CD4-positive, CD25-positive, alpha-beta regulatory T cell (primary cell): ENCODE results near the gene COX7A2L. TPM values are rescaled to one million over a fixed set of nuclear protein-coding genes. Genes with fewer than 3 reads are reported as not detected.
"Not testable (repeated sequence)": the region's sequence is repeated elsewhere in the genome, so short reads cannot be mapped to it uniquely, and the experiment has no call there.

Source experiments
- ATAC-seq, 2 donors: fragments of 150-1000 bp; cut with Tn5 transposase; one replicate each; pipeline ENCODE4 v1.10.0; 2021; ENCODE audit warnings: low read depth in 2 of 2, moderate number of reproducible peaks in 2 of 2, moderate library complexity in 1 of 2
- DNase-seq, 3 donors: peaks; one replicate each; pipeline versions ENCODE4 v3.0.0 to v3.0.0-alpha.2; 2012 to 2022; ENCODE audit warnings: mixed read lengths in 1 of 3
- H3K27ac ChIP-seq: one replicate; pipeline ENCODE4 v1.7.0; 2013; ENCODE audit warnings: mild to moderate bottlenecking, low read length; ENCODE audit not compliant: insufficient read depth, poor library complexity, severe bottlenecking
- H3K27me3 ChIP-seq: one replicate; pipeline ENCODE4 v1.7.0; 2013; ENCODE audit warnings: low read length; ENCODE audit not compliant: control insufficient read depth, insufficient read depth
- H3K36me3 ChIP-seq: one replicate; pipeline ENCODE4 v1.7.0; 2013; ENCODE audit warnings: mild to moderate bottlenecking, low read length, moderate library complexity; ENCODE audit not compliant: control insufficient read depth, insufficient read depth
- H3K4me1 ChIP-seq: 2 replicates; pipeline ENCODE4 v1.7.0; 2013; ENCODE audit warnings: mild to moderate bottlenecking, low read length; ENCODE audit not compliant: insufficient read depth, control insufficient read depth, poor library complexity, severe bottlenecking
- H3K4me3 ChIP-seq: one replicate; pipeline ENCODE4 v1.7.0; 2013; ENCODE audit warnings: low read depth, mild to moderate bottlenecking, low read length, moderate library complexity
- H3K9me3 ChIP-seq, 2 experiments: 1 replicate in 1 of 2; 2 replicates in 1 of 2; pipeline ENCODE4 v1.7.0; 2013; ENCODE audit warnings: low read length in 2 of 2, mild to moderate bottlenecking in 1 of 2, moderate library complexity in 1 of 2; ENCODE audit not compliant: control insufficient read depth in 2 of 2
- H3K27ac Mint-ChIP-seq, 3 donors: one replicate each; pipeline ENCODE4 v1.8.0; 2020 to 2022; ENCODE audit warnings: mild to moderate bottlenecking in 3 of 3, mixed read lengths in 3 of 3, moderate library complexity in 2 of 3
- H3K27me3 Mint-ChIP-seq: one replicate; pipeline ENCODE4 v1.8.0; 2022; ENCODE audit warnings: mild to moderate bottlenecking, mixed read lengths
- H3K36me3 Mint-ChIP-seq: one replicate; pipeline ENCODE4 v1.8.0; 2020; ENCODE audit warnings: mixed read lengths
- H3K4me1 Mint-ChIP-seq, 4 donors: one replicate each; pipeline ENCODE4 v1.8.0; 2020 to 2022; ENCODE audit warnings: mixed read lengths in 4 of 4, mild to moderate bottlenecking in 1 of 4
- H3K4me3 Mint-ChIP-seq, 4 donors: one replicate each; pipeline ENCODE4 v1.8.0; 2020 to 2022; ENCODE audit warnings: mild to moderate bottlenecking in 4 of 4, mixed read lengths in 4 of 4, moderate library complexity in 3 of 4
- H3K9me3 Mint-ChIP-seq, 7 donors: one replicate each; pipeline ENCODE4 v1.8.0; 2020 to 2022; ENCODE audit warnings: mixed read lengths in 7 of 7, mild to moderate bottlenecking in 3 of 7, moderate library complexity in 2 of 7
- polyA plus RNA-seq, 4 donors: library from polyadenylated mRNA; unstranded; fragments of 300-500 nt; fragmentation: Illumina TruSeq; gene quantifications; one replicate each; pipeline ENCODE4 v1.2.3, GENCODE V29; 2021
- total RNA-seq: library from RNA; stranded (reverse); gene quantifications from one replicate; pipeline ENCODE4 v1.2.3, GENCODE V29; 2022

Gene COX7A2L
- total and polyA plus RNA-seq, 5 donors from 2014 or later: 57.2 to 214 (median 191) TPM

DNA sequence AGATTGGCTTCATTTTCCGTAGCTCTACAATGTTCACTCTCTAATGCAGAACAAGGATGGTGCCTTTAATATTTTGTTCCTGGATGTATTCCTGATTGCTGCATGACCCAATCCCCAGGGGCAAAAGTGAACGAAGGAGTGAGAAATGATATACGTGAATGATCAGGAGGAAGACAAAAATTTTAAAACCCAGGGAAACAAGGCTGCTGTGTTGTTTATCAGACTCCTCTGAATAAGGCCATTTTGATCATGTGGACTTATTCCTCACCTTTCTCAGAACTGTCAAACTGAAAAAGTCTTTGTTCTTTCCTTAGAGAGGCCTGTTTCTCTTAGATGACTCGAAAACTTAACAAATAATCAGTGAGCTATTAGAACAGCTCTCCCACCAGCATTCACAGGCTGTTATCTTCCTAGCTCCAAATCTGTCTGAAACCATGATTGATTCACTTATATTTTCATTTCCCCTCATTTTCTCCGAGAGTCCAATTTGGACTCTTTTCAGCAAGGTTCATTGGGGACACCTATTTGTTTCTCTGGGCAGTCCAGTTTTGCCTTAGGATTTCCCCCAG, 29.5 kb upstream of the COX7A2L start:
- no peak overlapping the region for H3K4me3 Mint-ChIP-seq
- no peak for ATAC-seq

DNA sequence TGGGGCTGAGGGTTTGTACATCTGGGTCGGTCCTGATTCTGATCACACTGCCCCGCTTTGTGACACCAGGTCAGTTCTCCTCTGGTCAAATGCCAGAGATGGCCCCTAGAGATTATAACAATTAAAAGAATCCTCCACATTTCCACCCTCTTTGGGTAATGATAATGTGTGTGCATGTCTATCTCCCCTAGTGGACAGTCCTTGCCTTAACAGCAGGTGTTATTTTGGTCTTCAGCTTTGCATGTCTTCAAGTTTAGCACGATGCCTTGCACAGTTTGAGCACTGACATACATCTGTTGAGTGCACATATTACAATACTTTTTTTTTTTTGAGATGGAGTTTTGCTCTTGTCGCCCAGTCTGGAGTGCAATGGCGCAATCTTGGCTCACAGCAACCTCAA, 25.7 kb upstream of the COX7A2L start:
- Mint-ChIP-seq H3K36me3 (no peaks in the 10 kb centered on the region), H3K9me3 (peaks cover 0 to 4% (median 0%) of the 10 kb centered on the region in 7 donors), H3K4me1 (no peaks in the 10 kb centered on the region), H3K27ac (no peak overlapping the region), H3K27me3 (peaks cover 7% of the 10 kb centered on the region), H3K4me3 (no peak overlapping the region)
- Histone ChIP-seq H3K27ac (no peak overlapping the region), H3K36me3 (no peaks in the 10 kb centered on the region), H3K9me3 (no peaks in the 10 kb centered on the region), H3K4me1 (no peaks in the 10 kb centered on the region), H3K4me3 (no peak overlapping the region), H3K27me3 (no peaks in the 10 kb centered on the region)
- peak in 2 of 3 donors; percentile 1 to 36 for DNase-seq
- ATAC-seq: no peak

More for the DNA sequence above, 29.5 kb upstream of the COX7A2L start:
- peaks cover 0 to 2% (median 0%) of the 10 kb centered on the region in 7 donors for H3K9me3 Mint-ChIP-seq
- no peaks in the 10 kb centered on the region for H3K9me3 ChIP-seq
- no peaks in the 10 kb centered on the region for H3K36me3 Mint-ChIP-seq
- H3K4me1 ChIP-seq: no peaks in the 10 kb centered on the region
- H3K27ac ChIP-seq: no peak overlapping the region
- no peak overlapping the region for H3K4me3 ChIP-seq
- H3K27ac Mint-ChIP-seq: no peak overlapping the region
- no peak for DNase-seq
- peaks cover 20% of the 10 kb centered on the region for H3K27me3 Mint-ChIP-seq
- H3K4me1 Mint-ChIP-seq: no peaks in the 10 kb centered on the region
- H3K27me3 ChIP-seq: no peaks in the 10 kb centered on the region
- no peaks in the 10 kb centered on the region for H3K36me3 ChIP-seq

DNA sequence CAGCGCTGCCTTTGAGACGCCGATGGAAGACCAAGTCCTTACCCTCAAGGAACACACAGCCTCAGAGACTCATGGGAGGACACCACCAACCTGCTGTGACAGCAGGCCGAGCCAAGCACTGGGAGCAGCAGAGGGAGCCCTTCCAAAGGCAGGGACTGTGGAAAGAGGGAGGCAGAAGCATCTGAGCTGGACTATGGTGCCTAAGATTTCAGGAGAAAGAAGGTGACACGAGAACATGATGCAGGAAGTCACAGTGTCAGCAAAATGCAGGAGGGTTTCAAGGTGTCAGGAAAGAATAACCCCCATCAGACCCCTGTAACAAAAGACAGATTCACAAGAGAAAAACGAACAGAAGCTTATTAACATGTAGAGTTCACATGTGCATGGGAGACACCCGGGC, 24.2 kb upstream of the COX7A2L start:
- Histone ChIP-seq H3K4me1 (no peaks in the 10 kb centered on the region), H3K36me3 (no peaks in the 10 kb centered on the region), H3K27ac (no peak overlapping the region), H3K4me3 (no peak overlapping the region), H3K27me3 (no peaks in the 10 kb centered on the region), H3K9me3 (no peaks in the 10 kb centered on the region)
- no peaks in the 10 kb centered on the region for H3K4me1 Mint-ChIP-seq
- peaks cover 11% of the 10 kb centered on the region for H3K27me3 Mint-ChIP-seq
- DNase-seq (no peak), ATAC-seq (no peak)
- peaks cover 0 to 4% (median 0%) of the 10 kb centered on the region in 7 donors for H3K9me3 Mint-ChIP-seq
- H3K4me3 Mint-ChIP-seq: no peak overlapping the region
- no peak overlapping the region for H3K27ac Mint-ChIP-seq
- no peaks in the 10 kb centered on the region for H3K36me3 Mint-ChIP-seq

DNA sequence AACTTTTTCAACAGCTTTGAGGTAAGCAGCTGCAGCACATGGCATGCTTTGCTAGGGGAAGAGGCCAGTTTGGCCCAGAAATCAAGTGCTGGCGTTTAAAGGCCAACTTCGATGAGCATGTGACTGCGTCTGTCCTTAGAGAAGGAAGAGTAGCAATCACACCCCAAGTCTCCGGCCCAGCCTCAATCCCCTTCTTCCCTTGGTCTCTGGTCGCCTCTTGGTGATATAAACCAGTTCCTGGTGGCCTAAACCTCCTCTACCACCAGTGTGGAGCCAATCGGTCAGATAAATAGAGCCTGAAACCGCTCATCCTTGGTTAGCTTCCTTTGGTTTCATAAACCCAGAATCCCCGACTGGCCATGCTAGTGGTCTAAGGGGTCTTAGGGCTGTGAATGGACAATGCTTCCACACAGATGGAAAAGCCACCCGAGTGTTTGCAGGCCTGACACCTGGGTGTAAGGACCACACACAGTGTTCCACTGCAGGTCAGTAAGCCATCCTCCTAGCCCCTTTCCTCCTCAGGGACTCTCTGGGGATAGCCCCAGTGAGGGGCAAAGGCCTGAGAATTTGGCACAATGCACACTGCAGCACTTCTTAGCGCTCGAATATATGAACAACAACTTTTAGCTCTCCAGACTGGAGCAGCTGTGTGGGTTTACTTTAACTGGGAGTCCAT, 23.0 kb upstream of the COX7A2L start:
- ATAC-seq: no peak
- no peak overlapping the region for H3K27ac Mint-ChIP-seq
- no peaks in the 10 kb centered on the region for H3K9me3 ChIP-seq

DNA sequence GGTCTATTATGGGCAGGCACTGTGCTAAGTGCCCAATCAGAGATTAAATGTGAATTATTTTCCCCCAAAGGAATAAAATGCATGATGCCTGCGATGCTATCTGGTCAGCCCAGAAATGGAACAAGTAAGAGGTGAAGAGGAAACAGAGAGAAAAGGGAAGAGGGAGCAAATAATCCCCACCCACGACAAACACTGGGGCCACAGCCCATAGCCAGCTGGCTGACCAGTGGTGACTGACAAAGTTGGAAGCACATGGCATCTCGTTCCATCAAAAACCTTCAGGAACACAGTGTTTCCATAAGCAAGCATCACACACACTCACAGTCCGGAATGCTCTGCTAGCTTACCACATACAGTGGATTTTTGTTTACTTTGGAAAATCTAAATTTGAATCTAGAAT, 21.1 kb upstream of the COX7A2L start:
- Mint-ChIP-seq H3K4me3 (no peak overlapping the region), H3K27me3 (peaks cover 13% of the 10 kb centered on the region), H3K4me1 (no peaks in the 10 kb centered on the region), H3K36me3 (no peaks in the 10 kb centered on the region), H3K9me3 (peaks cover 0 to 4% (median 0%) of the 10 kb centered on the region in 7 donors), H3K27ac (no peak overlapping the region)
- ATAC-seq (no peak), DNase-seq (no peak)
- Histone ChIP-seq H3K36me3 (no peaks in the 10 kb centered on the region), H3K4me3 (no peak overlapping the region), H3K27me3 (no peaks in the 10 kb centered on the region), H3K27ac (no peak overlapping the region), H3K9me3 (no peaks in the 10 kb centered on the region), H3K4me1 (no peaks in the 10 kb centered on the region)

More for the DNA sequence above, 23.0 kb upstream of the COX7A2L start:
- H3K27me3 Mint-ChIP-seq: peaks cover 6% of the 10 kb centered on the region
- H3K4me3 Mint-ChIP-seq: no peak overlapping the region
- H3K9me3 Mint-ChIP-seq: peaks cover 0 to 4% (median 0%) of the 10 kb centered on the region in 7 donors
- no peaks in the 10 kb centered on the region for H3K36me3 Mint-ChIP-seq
- no peak for DNase-seq
- H3K27ac ChIP-seq: no peak overlapping the region
- H3K36me3 ChIP-seq: no peaks in the 10 kb centered on the region
- H3K4me1 ChIP-seq: no peaks in the 10 kb centered on the region
- no peak overlapping the region for H3K4me3 ChIP-seq
- H3K4me1 Mint-ChIP-seq: no peaks in the 10 kb centered on the region
- H3K27me3 ChIP-seq: no peaks in the 10 kb centered on the region

DNA sequence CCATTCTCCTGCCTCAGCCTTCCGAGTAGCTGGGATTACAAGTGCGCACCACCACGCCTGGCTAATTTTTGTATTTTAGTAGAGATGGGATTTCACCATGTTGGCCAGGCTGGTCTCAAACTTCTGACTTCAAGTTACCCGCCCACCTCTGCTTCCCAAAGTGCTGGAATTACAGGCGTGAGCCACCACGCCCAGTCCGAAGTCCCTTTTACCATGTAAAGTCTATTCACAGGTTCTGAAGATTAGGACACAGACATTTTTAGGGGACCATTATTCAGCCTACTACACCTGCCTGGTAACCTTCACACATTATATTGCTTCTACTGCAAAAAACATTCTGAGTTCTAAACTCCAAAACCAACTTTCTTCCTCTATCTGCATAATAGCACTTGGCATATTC, 19.0 kb upstream of the COX7A2L start:
- H3K36me3 ChIP-seq, H3K27ac ChIP-seq, H3K4me3 ChIP-seq, H3K27me3 ChIP-seq, H3K4me1 Mint-ChIP-seq, DNase-seq, ATAC-seq, H3K9me3 ChIP-seq, H3K4me1 ChIP-seq, H3K27ac Mint-ChIP-seq, H3K4me3 Mint-ChIP-seq, H3K9me3 Mint-ChIP-seq, H3K36me3 Mint-ChIP-seq: not testable (repeated sequence)
- H3K27me3 Mint-ChIP-seq: peaks cover 19% of the 10 kb centered on the region

DNA sequence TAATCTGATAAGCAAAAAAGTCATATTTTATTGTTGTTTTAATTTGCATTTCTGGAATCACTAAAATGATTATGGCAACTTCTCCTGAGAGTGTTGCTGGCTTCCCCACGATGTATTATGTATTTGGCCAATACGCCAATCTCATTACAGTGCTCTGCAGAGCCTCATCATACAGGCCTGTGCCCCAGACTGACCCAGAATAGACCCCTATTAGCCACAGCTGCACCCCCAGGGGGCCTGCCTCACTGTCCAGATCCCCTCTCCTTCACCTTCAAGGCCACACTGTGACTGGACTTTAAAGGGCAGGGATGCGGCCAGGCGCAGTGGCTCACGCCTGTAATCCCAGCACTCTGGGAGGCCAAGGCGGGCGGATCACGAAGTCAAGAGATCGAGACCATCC, 17.4 kb upstream of the COX7A2L start:
- ATAC-seq (no peak), DNase-seq (no peak)
- no peak overlapping the region for H3K27ac Mint-ChIP-seq
- no peak overlapping the region for H3K27ac ChIP-seq
- no peaks in the 10 kb centered on the region for H3K9me3 ChIP-seq
- H3K27me3 Mint-ChIP-seq: peaks cover 19% of the 10 kb centered on the region
- no peak overlapping the region for H3K4me3 Mint-ChIP-seq
- no peaks in the 10 kb centered on the region for H3K27me3 ChIP-seq
- no peaks in the 10 kb centered on the region for H3K36me3 ChIP-seq
- no peaks in the 10 kb centered on the region for H3K9me3 Mint-ChIP-seq
- no peaks in the 10 kb centered on the region for H3K4me1 ChIP-seq
- no peaks in the 10 kb centered on the region for H3K36me3 Mint-ChIP-seq
- H3K4me3 ChIP-seq: no peak overlapping the region
- peaks cover 0 to 2% (median 0%) of the 10 kb centered on the region in 4 donors for H3K4me1 Mint-ChIP-seq

DNA sequence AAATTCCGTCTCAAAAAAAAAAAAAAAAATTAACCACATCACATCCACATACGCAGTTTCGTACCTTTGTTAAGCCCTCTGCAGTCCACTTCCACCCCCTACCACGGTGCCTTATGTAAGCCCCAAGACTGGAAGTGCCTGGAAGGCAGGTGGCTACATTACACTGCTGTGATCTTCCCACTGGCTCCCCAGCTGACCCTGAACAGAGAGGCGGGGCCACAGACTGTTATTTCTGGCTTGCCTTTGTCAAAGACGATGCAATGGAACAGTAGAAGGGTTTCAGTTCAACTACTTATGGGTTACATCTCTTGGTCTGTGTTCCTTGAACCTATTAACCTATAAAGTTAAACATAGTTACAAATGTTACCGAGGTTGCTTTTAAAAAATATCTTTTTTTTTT, 15.7 kb upstream of the COX7A2L start:
- Mint-ChIP-seq H3K4me3 (no peak overlapping the region), H3K27ac (no peak overlapping the region), H3K4me1 (peaks cover 0 to 2% (median 0%) of the 10 kb centered on the region in 4 donors), H3K27me3 (peaks cover 19% of the 10 kb centered on the region), H3K9me3 (no peaks in the 10 kb centered on the region), H3K36me3 (no peaks in the 10 kb centered on the region)
- H3K4me3 ChIP-seq: no peak overlapping the region
- H3K27me3 ChIP-seq: no peaks in the 10 kb centered on the region
- H3K9me3 ChIP-seq: no peaks in the 10 kb centered on the region
- DNase-seq: no peak
- ATAC-seq: no peak
- H3K27ac ChIP-seq: no peak overlapping the region
- no peaks in the 10 kb centered on the region for H3K4me1 ChIP-seq
- H3K36me3 ChIP-seq: no peaks in the 10 kb centered on the region
